ELR (cell line): ENCODE measurements around the gene PDGFB.
A peak's percentile ranks its signal among the peaks of the same experiment; 100 is the strongest.
"Not testable (repeated sequence)": the region's sequence is repeated elsewhere in the genome, so short reads cannot be mapped to it uniquely, and the experiment has no call there.

Source experiments
- DNase-seq: peaks from one replicate; pipeline ENCODE4 v3.0.0-alpha.2; 2015; ENCODE audit warnings: low read depth

The PDGFB gene

DNA sequence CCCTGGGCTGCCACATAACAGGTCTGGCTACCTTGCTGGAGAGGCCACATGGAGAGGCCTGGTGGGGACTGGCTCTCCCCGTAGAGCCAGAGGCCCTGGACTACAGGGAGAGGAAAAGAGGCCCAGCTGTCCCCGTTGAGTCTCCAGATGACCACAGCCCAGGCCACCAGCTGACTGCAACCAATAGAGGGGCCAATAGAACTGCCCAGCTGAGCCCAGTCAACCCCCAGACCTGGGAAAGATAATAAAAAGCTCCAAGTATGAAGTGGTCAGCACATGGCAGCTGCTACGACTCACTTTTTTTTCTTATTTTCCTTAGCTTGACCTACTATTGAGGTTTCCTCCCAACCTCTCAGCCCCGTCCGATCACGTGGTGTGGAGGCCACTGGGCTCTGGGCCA lies 18.4 kb downstream of the PDGFB start:
- no peak for DNase-seq

- no peak for DNase-seq
Measured at GRCh38 chr22:39225591-39225990, 19.2 kb downstream of the PDGFB start.

GRCh38 chr22:39224550-39224949 lies 20.2 kb downstream of the PDGFB start:
- DNase-seq = no peak

GRCh38 chr22:39223091-39223710 lies 21.6 kb downstream of the PDGFB start:
- DNase-seq = no peak

- no peak for DNase-seq
Measured at GRCh38 chr22:39221999-39222686, 22.6 kb downstream of the PDGFB start.

- peak; percentile 40 for DNase-seq
Measured at GRCh38 chr22:39220890-39221850, 23.6 kb downstream of the PDGFB start.

DNA sequence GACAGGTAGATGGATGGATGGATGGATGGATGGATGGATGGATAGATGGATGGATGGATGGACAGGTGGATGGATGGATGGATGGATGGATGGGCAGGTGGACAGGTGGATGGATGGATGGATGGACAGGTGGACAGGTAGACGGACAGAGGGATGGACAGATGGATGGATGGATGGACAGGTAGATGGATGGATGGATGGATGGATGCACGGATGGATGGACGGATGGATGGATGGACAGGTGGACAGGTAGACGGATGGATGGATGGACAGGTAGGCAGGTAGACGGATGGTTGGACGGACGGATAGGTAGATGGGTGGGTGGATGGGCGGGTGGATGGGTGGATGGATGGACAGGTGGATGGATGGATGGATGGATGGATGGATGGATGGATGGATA lies 24.3 kb downstream of the PDGFB start:
- no peak for DNase-seq

DNA sequence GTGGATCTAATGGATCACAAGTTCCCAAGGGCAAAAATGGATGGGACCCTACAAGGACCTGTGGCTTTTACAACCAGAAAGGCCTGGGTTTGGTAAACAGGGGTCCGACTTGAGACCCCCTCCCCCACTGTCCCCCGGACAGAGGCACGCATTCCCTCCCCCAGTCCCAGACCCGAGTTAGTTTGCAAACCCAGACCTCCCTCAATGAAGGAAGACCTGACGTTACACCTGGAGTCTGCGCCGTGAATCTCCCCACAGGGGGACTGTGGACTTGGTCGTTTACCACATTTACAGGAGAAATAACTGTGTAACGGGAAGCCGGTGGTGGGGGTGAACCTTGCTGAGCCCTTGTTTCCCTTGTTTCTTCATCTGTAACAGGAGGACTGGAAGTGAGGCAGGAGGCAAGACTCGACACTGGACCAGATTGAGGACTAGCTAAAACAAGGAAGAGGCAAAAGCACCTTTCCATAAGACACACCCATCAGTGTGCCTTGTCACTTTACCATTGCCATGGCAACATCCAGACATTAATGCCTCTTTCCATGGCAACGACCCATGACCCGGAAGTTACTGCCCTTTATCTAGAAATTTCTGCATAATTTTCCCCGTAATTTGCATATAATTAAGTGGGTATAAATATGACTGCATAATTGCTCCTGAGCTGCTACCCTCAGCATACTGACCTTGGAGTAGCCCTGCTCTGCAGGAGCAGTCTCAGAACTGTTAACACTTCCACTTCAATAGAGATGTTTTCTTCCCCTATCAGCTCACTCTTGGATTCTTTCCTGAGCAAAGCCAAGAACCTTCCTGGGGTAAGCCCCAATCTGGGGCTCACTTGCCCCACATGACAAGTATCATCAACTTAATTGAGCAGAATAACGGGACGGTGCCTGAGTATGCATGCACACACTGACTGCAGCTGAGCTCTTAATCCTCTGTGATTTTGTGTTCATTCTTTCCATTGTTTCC lies 25.4 kb downstream of the PDGFB start:
- DNase-seq = no peak

- not testable (repeated sequence) for DNase-seq
Measured at GRCh38 chr22:39218432-39218831, 26.4 kb downstream of the PDGFB start.

DNA sequence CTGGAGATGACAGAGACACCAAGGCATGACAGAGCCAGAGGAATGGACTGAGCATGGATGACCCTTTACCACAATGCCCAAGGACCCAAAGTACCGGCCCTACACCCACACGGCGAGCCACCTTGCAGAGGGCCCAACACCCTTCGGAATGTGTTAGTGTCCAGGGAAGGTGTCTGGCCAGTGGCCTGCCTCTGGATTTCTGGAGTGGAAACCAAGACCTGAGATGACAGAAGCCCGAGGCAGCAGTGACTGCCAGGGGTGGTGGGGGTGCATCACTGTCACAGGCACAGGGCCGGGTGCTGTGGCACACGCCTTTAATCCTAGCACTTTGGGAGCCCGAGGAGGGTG lies 28.7 kb downstream of the PDGFB start:
- no peak for DNase-seq

GRCh38 chr22:39215426-39216142 lies 29.2 kb downstream of the PDGFB start:
- DNase-seq = peak; percentile 20

DNA sequence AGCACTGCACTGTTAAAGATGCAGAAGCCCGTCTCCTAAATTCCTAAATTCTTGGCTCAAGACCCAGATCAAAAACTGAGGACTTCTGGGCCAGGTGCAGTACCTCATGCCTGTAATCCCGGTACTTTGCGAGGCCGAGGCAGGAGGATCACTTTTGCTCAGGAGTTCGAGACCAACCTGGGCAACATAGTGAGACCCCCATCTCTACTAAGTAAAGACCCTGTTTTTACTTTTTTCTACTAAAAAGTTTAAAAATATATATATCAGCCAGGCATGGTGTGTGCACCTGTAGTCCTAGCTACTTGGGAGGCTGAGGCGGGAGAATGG lies 29.7 kb downstream of the PDGFB start:
- no peak for DNase-seq

- DNase-seq = peak; percentile 83
Measured at GRCh38 chr22:39214383-39215069, 30.3 kb downstream of the PDGFB start.

- DNase-seq = peak; percentile 22
Measured at GRCh38 chr22:39214006-39214382, 30.8 kb downstream of the PDGFB start.

DNA sequence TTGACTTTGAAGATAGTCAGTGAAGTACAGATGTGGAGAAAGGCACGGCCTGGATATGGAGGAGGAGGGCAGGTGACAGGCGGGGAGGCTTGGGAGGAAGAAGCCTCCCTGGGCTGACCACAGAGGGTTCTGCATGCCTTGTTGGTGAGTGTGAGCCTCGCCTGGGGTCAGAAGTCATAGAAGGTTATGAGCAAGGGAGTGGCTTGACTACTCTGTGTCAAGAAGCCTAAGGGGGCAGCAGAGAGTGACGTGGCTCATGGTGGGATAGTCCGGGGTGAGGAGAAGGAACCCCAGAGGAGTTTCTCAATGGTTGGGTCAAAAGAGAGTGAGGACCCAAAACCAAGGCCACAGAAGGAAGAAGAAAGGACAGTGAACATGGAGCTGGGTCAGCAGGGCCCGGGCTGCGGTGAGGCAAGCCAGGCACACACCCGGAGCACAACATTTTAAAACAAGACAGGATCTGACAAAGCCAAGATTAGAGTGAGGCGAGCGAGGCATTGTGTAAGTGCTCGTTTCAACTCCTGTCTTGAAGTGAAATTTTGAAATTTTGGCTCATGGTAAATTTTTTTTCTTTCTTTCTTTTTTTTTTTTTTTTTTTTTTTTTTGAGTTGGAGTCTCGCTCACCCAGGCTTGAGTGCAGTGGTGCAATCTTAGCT lies 31.9 kb downstream of the PDGFB start:
- peak; percentile 93 for DNase-seq

DNA sequence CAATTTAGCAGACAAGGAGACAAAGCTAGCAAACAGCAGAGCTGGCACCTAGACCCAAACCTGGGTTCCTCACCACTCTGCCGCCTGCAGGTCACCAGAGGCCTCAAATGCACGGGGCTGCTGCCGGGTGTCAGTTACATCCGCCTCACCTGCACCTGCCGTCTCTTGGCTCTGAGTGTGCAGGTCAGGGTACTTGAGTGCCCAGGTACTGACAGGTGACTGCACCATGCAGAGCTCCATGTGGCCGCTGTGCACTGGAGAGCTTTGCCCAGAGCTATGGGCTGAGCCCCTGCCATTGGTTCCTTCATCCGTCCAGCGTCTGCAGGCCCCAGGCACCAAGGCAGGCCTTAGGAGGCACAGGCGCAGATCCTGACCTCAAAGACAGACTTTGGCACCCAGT lies 35.0 kb downstream of the PDGFB start:
- no peak for DNase-seq

DNA sequence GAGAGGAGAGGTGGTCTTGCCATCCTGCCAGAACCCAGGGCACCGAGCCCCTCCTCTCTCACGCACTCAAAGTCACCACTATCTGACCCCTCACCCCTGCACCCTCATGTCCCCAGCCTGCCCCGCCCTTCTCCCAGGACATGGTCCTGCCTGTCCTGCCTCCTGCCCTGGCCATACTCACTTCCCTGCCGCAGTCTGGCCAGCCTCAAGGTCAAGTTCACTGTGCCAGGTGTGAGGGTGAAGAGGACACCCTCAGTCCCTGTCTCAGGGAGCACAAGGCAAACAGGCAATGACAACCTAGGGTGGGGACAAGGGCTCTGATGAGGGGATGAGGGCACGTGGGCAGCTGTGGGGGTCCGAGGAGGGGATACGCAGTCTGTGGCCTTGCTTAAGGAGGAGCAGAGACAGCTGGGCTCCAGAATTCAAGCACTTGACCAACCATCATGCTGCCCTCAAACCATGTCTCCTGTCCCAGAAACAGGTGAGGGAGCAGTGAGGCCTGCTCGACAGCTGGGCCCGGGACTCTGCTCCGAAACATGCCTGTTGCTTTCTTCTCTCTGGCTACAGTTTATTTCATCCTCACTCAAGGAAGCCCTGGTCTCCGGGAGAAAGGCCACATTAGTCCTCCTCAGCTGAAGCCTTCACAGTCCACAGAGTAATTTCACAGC lies 36.6 kb downstream of the PDGFB start:
- DNase-seq = no peak

GRCh38 chr22:39207141-39208012 lies 37.4 kb downstream of the PDGFB start:
- DNase-seq = peak; percentile 53

DNA sequence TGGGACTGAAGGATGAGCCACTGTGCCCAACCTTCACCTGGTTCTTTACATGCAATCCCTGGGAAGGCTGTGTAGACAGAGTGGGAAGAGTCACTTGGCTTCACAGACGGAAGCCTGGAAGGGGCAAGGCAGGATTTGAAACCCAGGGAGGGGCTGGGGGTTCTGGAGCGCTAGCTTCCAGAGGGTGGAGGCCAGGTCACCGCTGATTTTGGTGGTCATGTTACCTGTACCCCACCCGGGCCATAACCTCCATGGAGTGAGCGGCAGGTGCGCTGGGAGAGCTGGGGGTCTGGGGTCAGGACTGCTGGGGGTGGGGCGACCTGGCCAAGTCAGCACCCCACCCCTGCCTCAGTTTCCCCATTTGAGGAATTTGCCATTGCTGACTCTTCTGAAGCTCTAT lies 38.3 kb downstream of the PDGFB start:
- DNase-seq = no peak
